Keratinocyte (primary cell): Measurements from ENCODE around the gene RAD23B. TPM values are rescaled to one million over a fixed set of nuclear protein-coding genes. Genes with fewer than 3 reads are reported as not detected.

Experiments used
- DNase-seq: peaks from one replicate; pipeline ENCODE4 v3.0.0-alpha.2; 2011; ENCODE audit warnings: low read depth, missing footprints, low spot score
- FAIRE-seq: peaks from 2 replicates; lab custom pipeline; 2011; peaks lifted over from hg19 to GRCh38; lab: Jason Lieb, UNC
- H2AFZ ChIP-seq: 2 replicates; pipeline ENCODE4 v1.6.0; 2012; ENCODE audit warnings: low read length, control low read depth, inconsistent platforms; ENCODE audit not compliant: control insufficient read depth
- H3K27ac ChIP-seq: 2 replicates; pipeline ENCODE4 v1.5.1; 2011; ENCODE audit warnings: low read length; ENCODE audit not compliant: control insufficient read depth, insufficient read depth
- H3K27me3 ChIP-seq: 3 replicates; pipeline ENCODE4 v1.6.0; 2011; ENCODE audit warnings: low read length; ENCODE audit not compliant: control insufficient read depth, insufficient read depth; ENCODE audit errors: extremely low read depth
- H3K36me3 ChIP-seq, 2 experiments: 2 replicates in 1 of 2; 3 replicates in 1 of 2; pipeline ENCODE4 v1.5.1; 2011; ENCODE audit warnings: low read length in 2 of 2, mild to moderate bottlenecking in 1 of 2; ENCODE audit not compliant: control insufficient read depth in 2 of 2, insufficient read depth in 2 of 2; ENCODE audit errors: extremely low read depth in 1 of 2
- H3K4me1 ChIP-seq: 3 replicates; pipeline ENCODE4 v1.5.1; 2011; ENCODE audit warnings: low read length; ENCODE audit not compliant: control insufficient read depth, insufficient read depth; ENCODE audit errors: extremely low read depth
- H3K4me2 ChIP-seq: 3 replicates; pipeline ENCODE4 v1.6.0; 2011; ENCODE audit warnings: low read depth, low read length; ENCODE audit not compliant: control insufficient read depth, insufficient read depth; ENCODE audit errors: extremely low read depth
- H3K4me3 ChIP-seq, 3 experiments: fragments of 200-600 bp in 1 of 3; sonication (generic) in 1 of 3; 2 replicates in 2 of 3; 3 replicates in 1 of 3; pipeline ENCODE4 v1.5.1; 2011 to 2016; ENCODE audit warnings: low read length in 3 of 3, mild to moderate bottlenecking in 3 of 3, control low read depth in 2 of 3, inconsistent platforms in 1 of 3, low read depth in 1 of 3, mixed read lengths in 1 of 3, mixed run types in 1 of 3, moderate library complexity in 1 of 3; ENCODE audit not compliant: control insufficient read depth in 2 of 3, insufficient read depth in 2 of 3; ENCODE audit errors: extremely low read depth in 1 of 3
- H3K79me2 ChIP-seq: 2 replicates; pipeline ENCODE4 v1.6.0; 2012; ENCODE audit warnings: low read length; ENCODE audit not compliant: control insufficient read depth, insufficient read depth
- H3K9ac ChIP-seq: 3 replicates; pipeline ENCODE4 v1.6.0; 2011; ENCODE audit warnings: low read length; ENCODE audit not compliant: control insufficient read depth, insufficient read depth; ENCODE audit errors: extremely low read depth
- H3K9me1 ChIP-seq: 3 replicates; pipeline ENCODE4 v1.6.0; 2011; ENCODE audit warnings: low read length; ENCODE audit not compliant: control insufficient read depth, insufficient read depth; ENCODE audit errors: extremely low read depth
- H3K9me3 ChIP-seq: 2 replicates; pipeline ENCODE4 v1.5.1; 2012; ENCODE audit warnings: low read depth, low read length; ENCODE audit not compliant: control insufficient read depth
- H4K20me1 ChIP-seq: 3 replicates; pipeline ENCODE4 v1.6.0; 2011; ENCODE audit warnings: low read length; ENCODE audit not compliant: control insufficient read depth, insufficient read depth; ENCODE audit errors: extremely low read depth
- CTCF ChIP-seq, 3 experiments: IDR thresholded peaks in 1 of 3; conservative IDR thresholded peaks in 1 of 3; optimal IDR thresholded peaks in 1 of 3; 2 replicates in 2 of 3; 3 replicates in 1 of 3; pipeline versions ENCODE3 to v1.5.1; 2011; ENCODE audit warnings: low read length in 3 of 3, mild to moderate bottlenecking in 3 of 3, moderate library complexity in 2 of 3, control low read depth in 1 of 3, inconsistent platforms in 1 of 3; ENCODE audit not compliant: insufficient read depth in 2 of 3; ENCODE audit errors: extremely low read depth in 1 of 3
- EZH2 ChIP-seq: IDR thresholded peaks from one replicate; pipeline ENCODE4 v1.6.1; 2012; ENCODE audit warnings: inconsistent platforms, mild to moderate bottlenecking, low read length, moderate library complexity
- dilution Hi-C: fragments of 300-500 bp; cut with MboI; formaldehyde crosslinking; loops from one replicate; pipeline ENCODE4 v1.7.0; 2020; ENCODE audit warnings: low sequenced_read_pairs; ENCODE audit not compliant: extremely low pct_ligation_motif_present
- polyA plus RNA-seq, 5 experiments: library from polyadenylated mRNA; depleted of rRNA in 3 of 5; stranded (reverse) in 3 of 5; stranded (forward) in 1 of 5; unstranded in 1 of 5; fragments of >200 nt; gene quantifications; 1 replicate in 1 of 5; 2 replicates in 3 of 5; 3 replicates in 1 of 5; pipeline versions ENCODE4 v1.2.1 to v1.2.3, GENCODE V29; 2011 to 2012; ENCODE audit warnings: missing spikeins in 2 of 5, low read depth in 1 of 5, low replicate concordance in 1 of 5

The RAD23B gene
- polyA plus RNA-seq, 1 donor (not counting 4 experiments of a cell fraction or from before 2014, with no cell fraction given) = 168 TPM

GRCh38 chr9:107280543-107280942 is 2.5 kb upstream of the RAD23B start:
- H3K36me3 ChIP-seq = no peaks in the 10 kb centered on the region
- H3K4me3 ChIP-seq = no peak overlapping the region
- peak; percentile 75 for DNase-seq
- H3K27ac ChIP-seq = peak overlapping the region; percentile 68
- H3K9me1 ChIP-seq = no peaks in the 10 kb centered on the region
- H3K4me1 ChIP-seq = peaks cover 23% of the 10 kb centered on the region
- peaks cover 25% of the 10 kb centered on the region for H3K79me2 ChIP-seq
- peak overlapping the region; percentile 38 for H2AFZ ChIP-seq
- H3K9me3 ChIP-seq = no peaks in the 10 kb centered on the region
- no peaks in the 10 kb centered on the region for H3K27me3 ChIP-seq
- peaks cover 16% of the 10 kb centered on the region for H4K20me1 ChIP-seq
- H3K9ac ChIP-seq = peak overlapping the region; percentile 38
- no peak for FAIRE-seq
- dilution Hi-C loops = no loop called here
- TF ChIP-seq EZH2 (no peak), CTCF (optimal IDR thresholded peaks at IDR 0.05 in 1 of 3, IDR thresholded peaks at IDR 0.05 in 1 of 3, conservative IDR thresholded peaks at IDR 0.05 in 1 of 3; ENCODE audit: extremely low read depth in 1 of 3, insufficient read depth in 2 of 3, low read length in 3 of 3) (no peak)
- H3K4me2 ChIP-seq = peak overlapping the region; percentile 27

GRCh38 chr9:107281184-107281583 is 1.9 kb upstream of the RAD23B start:
- FAIRE-seq = no peak
- H3K27me3 ChIP-seq = no peaks in the 10 kb centered on the region
- H3K4me1 ChIP-seq = peaks cover 29% of the 10 kb centered on the region
- H3K79me2 ChIP-seq = peaks cover 31% of the 10 kb centered on the region
- peak overlapping the region; percentile 68 for H3K27ac ChIP-seq
- H3K4me3 ChIP-seq = no peak overlapping the region
- dilution Hi-C loops = no loop called here
- H2AFZ ChIP-seq = peak overlapping the region; percentile 19
- H3K4me2 ChIP-seq = peak overlapping the region; percentile 27
- peak overlapping the region; percentile 38 for H3K9ac ChIP-seq
- H3K36me3 ChIP-seq = no peaks in the 10 kb centered on the region
- no peaks in the 10 kb centered on the region for H3K9me1 ChIP-seq
- H3K9me3 ChIP-seq = no peaks in the 10 kb centered on the region
- no peak for TF ChIP-seq EZH2
- TF ChIP-seq CTCF (optimal IDR thresholded peaks at IDR 0.05 in 1 of 3, IDR thresholded peaks at IDR 0.05 in 1 of 3, conservative IDR thresholded peaks at IDR 0.05 in 1 of 3; ENCODE audit: extremely low read depth in 1 of 3, insufficient read depth in 2 of 3, low read length in 3 of 3) = no peak
- DNase-seq = no peak
- H4K20me1 ChIP-seq = peaks cover 21% of the 10 kb centered on the region
